GM10248 (cell line): Measurements from ENCODE around the gene CAPZB.
"Not testable (repeated sequence)": the region's sequence is repeated elsewhere in the genome, so short reads cannot be mapped to it uniquely, and the experiment has no call there.

ENCODE experiments used
- CTCF ChIA-PET: fragments of 300-600 bp; sonication (Branson Sonifier 250); formaldehyde crosslinking; extraction: SDS; loops from one replicate; lab custom pipeline; 2021; ENCODE audit warnings: antibody characterized with exemption; lab: Yijun Ruan, JAX
- POLR2A ChIA-PET: fragments of 350-650 bp; sonication (Branson Sonifier 250); formaldehyde crosslinking; extraction: SDS; loops from one replicate; lab custom pipeline; 2020; ENCODE audit warnings: antibody characterized with exemption; lab: Yijun Ruan, JAX
- DNase-seq: peaks from one replicate; pipeline ENCODE4 v3.0.0; 2012; ENCODE audit errors: extremely low spot score
- CTCF ChIP-seq: IDR thresholded peaks from 2 replicates; pipeline ENCODE4 v1.5.1; 2012; ENCODE audit warnings: mild to moderate bottlenecking, low read depth; ENCODE audit errors: extremely low read depth, missing control alignments, control extremely low read depth

CAPZB gene

GRCh38 chr1:19525607-19526545 is 40.5 kb upstream of the CAPZB start:
- ChIA-PET POLR2A (no interaction called here), CTCF (interaction anchor here (1.1 to 1.5 kb wide), 2 partner anchors 8 to 39 kb away, joined by 3 to 4 read pairs; no protein-coding TSS in a partner anchor)
- DNase-seq: no peak
- no peak for TF ChIP-seq CTCF

GRCh38 chr1:19524791-19525190 is 39.5 kb upstream of the CAPZB start:
- no peak for TF ChIP-seq CTCF
- DNase-seq: no peak
- ChIA-PET CTCF (interaction anchor here (1.5 kb wide), 1 partner anchor 9 kb away, joined by 3 read pairs; no protein-coding TSS in a partner anchor), POLR2A (interaction anchor here (0.6 kb wide), 1 partner anchor 102 kb away, joined by 6 read pairs; no protein-coding TSS in a partner anchor)

- POLR2A ChIA-PET: not testable (repeated sequence)
These were observed 37.2 kb upstream of the CAPZB start for GRCh38 chr1:19522570-19522969.

GRCh38 chr1:19521411-19521810 is 36.1 kb upstream of the CAPZB start:
- no peak for DNase-seq
- ChIA-PET CTCF (no interaction called here), POLR2A (no interaction called here)
- no peak for TF ChIP-seq CTCF

More at GRCh38 chr1:19522570-19522969, 37.2 kb upstream of the CAPZB start:
- CTCF ChIA-PET, DNase-seq: not testable (repeated sequence)

- CTCF ChIA-PET: interaction anchor here (0.9 to 1.4 kb wide), 2 partner anchors 17 to 144 kb away, joined by 3 to 4 read pairs; no protein-coding TSS in a partner anchor
- DNase-seq: no peak
- POLR2A ChIA-PET: no interaction called here
- no peak for TF ChIP-seq CTCF
These were observed 31.7 kb upstream of the CAPZB start for GRCh38 chr1:19517017-19517416.

- CTCF ChIA-PET: interaction anchor here (0.7 to 2.1 kb wide), 2 partner anchors 16 to 67 kb away, joined by 3 to 5 read pairs; no protein-coding TSS in a partner anchor
- no peak for DNase-seq
- POLR2A ChIA-PET: interaction anchor here (0.7 kb wide), 1 partner anchor 17 kb away, joined by 6 read pairs; no protein-coding TSS in a partner anchor
- no peak for TF ChIP-seq CTCF
These were observed 29.9 kb upstream of the CAPZB start for GRCh38 chr1:19515201-19515600.
